NCI-H2227 (cell line): Measurements from ENCODE around the gene FLNA.
"Not testable (repeated sequence)": the region's sequence is repeated elsewhere in the genome, so short reads cannot be mapped to it uniquely, and the experiment has no call there.

Source experiments
- DNase-seq: peaks from one replicate; lab custom pipeline; 2025; ENCODE audit not compliant: unreplicated experiment; lab: John Stamatoyannopoulos, UW

The FLNA gene

GRCh38 chrX:154359362-154360154 is 14.9 kb downstream of the FLNA start:
- no peak for DNase-seq

GRCh38 chrX:154358829-154359228 is 15.6 kb downstream of the FLNA start:
- DNase-seq, result no peak

GRCh38 chrX:154358011-154358410 is 16.4 kb downstream of the FLNA start:
- no peak for DNase-seq

- no peak for DNase-seq
Measured at GRCh38 chrX:154357205-154357604, 17.2 kb downstream of the FLNA start.

GRCh38 chrX:154356596-154356995 is 17.8 kb downstream of the FLNA start:
- DNase-seq, result no peak

GRCh38 chrX:154355776-154356140 is 18.7 kb downstream of the FLNA start:
- no peak for DNase-seq

- DNase-seq, result no peak
Measured at GRCh38 chrX:154355094-154355775, 19.2 kb downstream of the FLNA start.

- DNase-seq, result no peak
Measured at GRCh38 chrX:154354516-154354915, 19.9 kb downstream of the FLNA start.

GRCh38 chrX:154354013-154354412 is 20.4 kb downstream of the FLNA start:
- DNase-seq, result no peak

GRCh38 chrX:154353172-154353843 is 21.1 kb downstream of the FLNA start:
- DNase-seq, result no peak

- no peak for DNase-seq
Measured at GRCh38 chrX:154352466-154352865, 22.0 kb downstream of the FLNA start.

GRCh38 chrX:154352012-154352401 is 22.4 kb downstream of the FLNA start:
- DNase-seq, result no peak

- DNase-seq, result no peak
Measured at GRCh38 chrX:154351183-154352011, 23.0 kb downstream of the FLNA start.

GRCh38 chrX:154350429-154351182 is 23.8 kb downstream of the FLNA start:
- no peak for DNase-seq

GRCh38 chrX:154349979-154350378 is 24.5 kb downstream of the FLNA start:
- DNase-seq, result no peak

- no peak for DNase-seq
Measured at GRCh38 chrX:154349359-154349935, 25.0 kb downstream of the FLNA start.

GRCh38 chrX:154348646-154349358 is 25.6 kb downstream of the FLNA start:
- DNase-seq, result no peak

- DNase-seq, result no peak
Measured at GRCh38 chrX:154348114-154348531, 26.3 kb downstream of the FLNA start.

- DNase-seq, result not testable (repeated sequence)
Measured at GRCh38 chrX:154343620-154344019, 30.8 kb downstream of the FLNA start.
